Smooth muscle cell of the brain vasculature (primary cell): ENCODE measurements around the gene NRP1.
A peak's percentile ranks its signal among the peaks of the same experiment; 100 is the strongest.

Source experiments
- DNase-seq: peaks from one replicate; pipeline ENCODE4 v3.0.0-alpha.2; 2012; ENCODE audit warnings: low read depth, low spot score

NRP1 gene

DNA sequence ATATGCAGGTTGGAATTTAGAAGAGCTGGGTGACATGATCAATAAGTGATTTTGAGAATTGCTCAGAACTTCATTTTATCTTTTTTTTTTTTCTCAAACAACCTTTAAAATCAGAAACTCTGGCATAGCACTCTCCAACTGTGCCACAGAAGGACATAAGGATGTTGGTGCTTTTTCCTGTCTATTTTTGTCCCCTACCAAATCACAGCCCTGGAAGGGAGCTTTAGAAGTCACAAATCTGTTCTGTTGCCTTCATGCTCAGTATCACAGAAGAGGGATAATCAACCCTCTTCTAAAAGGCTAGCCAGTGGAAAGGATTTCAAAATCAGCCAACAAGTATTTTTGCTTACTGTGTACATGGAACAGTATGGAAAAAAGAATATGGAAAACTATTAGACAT, 14.8 kb upstream of the NRP1 start:
- DNase-seq: no peak

DNA sequence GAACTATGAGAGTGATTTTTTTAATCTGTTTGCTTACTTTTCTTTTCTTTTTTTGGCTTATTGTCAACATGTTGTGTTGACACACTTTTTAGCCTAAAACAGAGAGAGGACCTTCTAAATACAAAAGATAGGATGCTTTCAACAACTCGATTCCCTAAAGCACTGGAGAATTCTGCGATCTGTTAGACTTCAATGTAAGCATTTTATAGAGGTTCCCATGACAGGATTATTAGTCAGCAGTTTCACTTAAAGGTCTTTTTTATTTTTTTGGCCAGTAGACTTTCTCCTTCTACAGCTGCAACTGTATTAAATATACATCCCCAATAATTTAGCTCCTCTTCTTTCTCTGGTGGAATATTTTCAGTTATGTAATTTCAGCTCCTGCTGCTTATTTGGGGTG, 12.7 kb upstream of the NRP1 start:
- DNase-seq: no peak

DNA sequence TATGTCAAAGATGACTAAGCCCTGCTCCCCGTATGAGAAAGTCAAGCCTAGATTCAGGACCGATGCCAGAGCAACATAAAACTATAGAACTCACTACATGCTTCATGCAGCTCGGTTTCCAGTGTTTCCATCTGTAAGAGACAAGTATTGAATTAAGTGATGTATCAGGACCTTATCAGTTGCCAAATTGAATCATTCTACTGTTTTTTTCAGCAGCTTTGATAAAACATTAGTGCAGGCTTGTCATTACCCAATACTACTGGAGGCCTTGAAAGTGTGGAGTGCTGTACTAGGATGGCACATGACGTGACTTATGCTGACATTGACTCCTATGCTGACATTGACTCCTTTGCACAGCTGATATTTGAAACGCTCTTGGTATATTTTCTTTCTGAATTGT, 10.8 kb upstream of the NRP1 start:
- DNase-seq: no peak

DNA sequence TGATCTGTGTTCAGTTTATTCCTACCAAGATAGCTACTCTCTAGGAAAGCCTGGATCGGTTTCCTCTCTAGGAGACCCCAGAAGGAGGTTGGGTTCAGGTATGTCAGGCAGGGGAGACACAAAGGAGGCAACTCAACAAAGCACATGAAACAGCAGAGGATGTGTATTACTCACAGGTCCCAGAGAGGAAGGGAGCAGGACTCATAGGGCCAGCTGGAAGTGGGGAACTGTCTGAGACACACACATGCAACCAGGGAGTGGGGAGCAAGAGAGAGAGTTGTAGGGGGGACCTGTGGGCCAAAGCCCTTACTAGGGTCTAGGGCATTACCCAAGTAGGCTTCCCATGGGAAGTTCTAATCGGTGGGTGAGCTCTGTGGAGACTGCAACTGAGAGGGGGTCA, 10.2 kb upstream of the NRP1 start:
- DNase-seq: no peak

DNA sequence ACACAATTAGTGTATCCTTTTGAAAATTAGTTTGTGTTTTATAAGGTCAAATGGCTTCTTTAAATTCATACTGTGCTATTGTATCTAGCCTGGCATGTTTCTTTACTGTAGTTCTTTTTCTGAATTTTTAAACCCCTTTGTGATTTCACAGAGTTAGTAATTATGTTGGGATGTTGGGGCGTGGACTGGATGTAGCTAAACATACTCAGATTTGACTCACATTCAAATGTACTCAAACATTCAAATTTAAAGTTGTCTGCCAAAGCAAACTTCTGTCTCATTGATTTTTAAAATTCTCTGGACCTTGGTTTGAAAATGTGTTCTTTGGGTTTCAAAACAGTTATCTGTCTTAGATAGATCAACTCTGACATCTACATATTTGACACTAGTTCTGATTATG, 7.2 kb upstream of the NRP1 start:
- DNase-seq: no peak

DNA sequence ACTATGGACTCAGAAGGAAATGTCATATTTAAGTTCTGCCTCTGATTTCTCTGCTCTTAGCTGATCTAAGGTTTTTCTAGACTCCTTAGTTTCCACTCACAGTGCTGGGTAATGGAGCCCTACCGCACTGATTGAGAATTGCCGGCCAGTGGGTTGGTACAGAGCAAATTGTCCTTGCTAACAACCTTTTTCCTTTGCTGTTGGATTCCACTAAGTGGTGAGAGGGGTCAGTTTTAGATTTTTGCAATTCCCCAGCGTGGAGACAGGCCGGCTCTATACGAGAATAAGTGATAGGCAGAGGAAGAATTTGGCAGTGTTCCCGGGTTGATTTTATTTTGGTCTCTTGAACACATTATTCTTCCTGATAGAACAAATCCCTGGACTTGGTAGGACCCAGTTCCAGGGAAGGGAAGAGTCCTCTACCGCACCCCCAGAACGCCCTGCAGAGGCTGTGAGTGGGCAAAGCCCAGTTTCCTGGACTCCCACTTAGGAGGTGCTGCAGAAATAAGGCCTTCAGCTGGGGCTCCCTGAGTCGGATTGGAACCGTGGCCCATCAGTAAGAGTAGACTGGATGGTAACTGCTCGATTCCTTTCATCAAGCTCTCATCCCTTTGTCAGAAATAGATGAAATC, 3.0 kb upstream of the NRP1 start:
- no peak for DNase-seq

DNA sequence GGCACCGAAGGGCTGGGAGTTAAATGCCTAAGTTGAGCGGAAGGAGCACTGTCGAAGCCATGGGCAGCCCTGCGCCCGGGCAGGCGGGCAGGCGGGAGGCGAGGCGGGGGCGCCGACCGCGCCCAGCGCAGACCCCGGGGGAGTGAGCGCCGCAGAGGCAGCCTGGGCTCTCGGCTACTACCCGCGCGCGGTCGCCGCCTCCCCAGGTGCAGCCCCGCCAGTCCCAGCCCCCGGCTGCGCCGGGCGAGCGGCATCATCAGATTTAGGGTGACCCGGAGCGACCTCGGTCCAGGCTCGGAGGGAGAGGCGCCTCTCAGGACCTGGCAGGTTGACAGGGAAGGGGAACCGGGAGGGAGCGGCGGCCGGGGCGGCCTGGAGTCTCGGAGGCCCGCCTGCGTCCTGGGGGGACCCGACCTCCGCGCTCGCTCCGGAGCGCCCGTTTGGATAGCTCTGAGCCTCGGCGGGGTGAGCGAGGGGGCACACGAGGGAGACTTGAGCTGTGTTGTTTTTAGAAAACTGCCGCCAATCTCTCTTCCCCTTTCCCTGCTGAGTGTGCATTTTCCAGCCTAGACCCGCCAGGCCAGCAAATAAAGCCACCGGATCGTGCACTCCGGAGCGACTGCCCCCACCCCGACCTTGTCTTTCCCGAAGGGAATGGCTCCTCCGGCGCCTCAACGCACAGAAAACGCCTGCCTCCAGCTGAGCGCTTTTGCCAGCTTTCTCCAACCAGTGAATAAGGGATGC, 2.3 kb upstream of the NRP1 start:
- DNase-seq: no peak

DNA sequence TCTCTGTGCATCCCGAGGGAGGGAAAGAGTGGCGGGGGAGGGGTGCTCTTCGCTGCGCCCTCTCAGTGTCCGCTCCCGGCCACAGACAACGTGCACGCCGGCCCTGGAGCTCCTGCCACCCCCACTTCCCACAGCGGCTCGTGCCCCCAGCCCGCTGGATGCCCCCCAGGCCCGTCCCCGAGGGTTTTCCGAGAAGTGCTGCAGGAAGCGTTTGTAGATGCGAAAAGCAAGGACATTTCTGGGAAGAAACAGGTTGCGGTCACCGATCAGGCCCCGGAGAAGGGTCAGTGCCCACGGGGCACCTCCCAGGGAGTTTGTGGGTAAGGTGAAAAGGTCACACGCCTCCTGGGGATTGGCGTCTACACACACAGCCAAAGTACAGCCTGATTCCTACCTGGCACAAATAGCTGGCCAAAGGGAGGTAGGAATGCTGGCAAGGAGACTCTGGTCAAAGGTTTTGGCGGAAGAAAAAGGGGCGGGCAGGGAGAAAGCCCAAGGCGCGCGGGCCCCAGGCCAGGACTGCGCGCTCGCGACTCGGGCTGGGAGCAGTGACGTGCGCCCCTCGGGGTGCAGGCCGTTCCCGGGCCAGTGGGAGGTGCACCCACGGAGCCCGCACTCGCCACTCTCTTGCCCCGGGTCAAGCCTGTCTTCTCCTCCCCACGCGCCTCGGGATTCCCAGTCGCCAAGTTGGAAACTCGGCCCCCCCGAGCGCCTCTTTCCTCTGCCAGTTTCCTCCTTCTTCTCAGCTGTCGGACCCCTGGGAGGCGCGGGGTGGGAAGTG, 1.5 kb upstream of the NRP1 start:
- DNase-seq: no peak

DNA sequence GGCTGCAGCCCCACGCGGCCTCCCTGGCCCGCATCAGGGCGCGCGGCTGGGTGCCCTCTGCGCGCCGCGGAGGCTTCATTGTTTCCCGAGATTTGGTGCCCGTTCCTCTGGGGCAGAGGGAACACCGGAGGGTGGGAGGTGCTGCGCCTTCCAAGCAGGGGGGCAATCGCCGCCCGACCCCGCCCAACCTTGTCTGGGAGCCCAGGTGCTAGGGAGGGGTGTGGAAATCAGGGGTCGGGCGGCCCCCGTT, 1.0 kb upstream of the NRP1 start:
- no peak for DNase-seq

DNA sequence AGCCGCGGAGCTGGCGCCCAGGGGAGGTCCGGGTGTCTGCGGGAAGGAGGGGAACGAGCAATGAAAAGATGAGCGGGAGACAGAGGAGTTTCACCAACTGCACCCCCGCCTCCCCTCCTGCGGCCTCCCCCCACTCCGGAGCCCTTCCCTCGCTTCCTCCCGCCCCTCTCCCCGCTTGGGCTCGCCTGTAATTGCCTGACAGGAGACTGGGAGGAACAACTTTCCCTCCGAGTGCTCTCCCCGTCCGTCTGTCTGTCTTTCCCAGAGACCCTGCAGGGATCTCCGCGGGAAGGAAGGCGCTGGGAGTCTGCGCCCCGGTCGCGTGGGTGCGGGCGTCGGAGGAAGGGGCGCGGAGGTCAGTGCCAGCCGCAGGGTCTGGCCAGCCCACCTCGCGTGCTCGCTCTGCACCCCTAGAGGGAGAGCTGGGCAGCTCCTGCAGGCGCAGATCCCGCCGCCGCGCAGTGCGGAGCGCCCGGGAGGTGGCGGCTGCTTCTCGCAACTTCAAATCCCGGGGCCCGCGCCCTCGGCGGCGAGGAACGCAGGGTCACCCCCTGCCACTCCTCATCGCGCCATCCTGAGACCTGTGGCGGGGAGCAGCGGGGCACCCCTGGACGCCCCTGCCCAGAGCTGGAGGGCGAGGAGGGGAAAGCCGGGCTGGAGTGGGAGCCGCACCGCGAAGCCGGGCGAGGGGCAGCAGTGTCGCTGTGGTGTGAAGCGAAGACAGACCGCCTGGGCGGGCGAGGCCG, 511 bp upstream of the NRP1 start:
- DNase-seq: peak; percentile 72

DNA sequence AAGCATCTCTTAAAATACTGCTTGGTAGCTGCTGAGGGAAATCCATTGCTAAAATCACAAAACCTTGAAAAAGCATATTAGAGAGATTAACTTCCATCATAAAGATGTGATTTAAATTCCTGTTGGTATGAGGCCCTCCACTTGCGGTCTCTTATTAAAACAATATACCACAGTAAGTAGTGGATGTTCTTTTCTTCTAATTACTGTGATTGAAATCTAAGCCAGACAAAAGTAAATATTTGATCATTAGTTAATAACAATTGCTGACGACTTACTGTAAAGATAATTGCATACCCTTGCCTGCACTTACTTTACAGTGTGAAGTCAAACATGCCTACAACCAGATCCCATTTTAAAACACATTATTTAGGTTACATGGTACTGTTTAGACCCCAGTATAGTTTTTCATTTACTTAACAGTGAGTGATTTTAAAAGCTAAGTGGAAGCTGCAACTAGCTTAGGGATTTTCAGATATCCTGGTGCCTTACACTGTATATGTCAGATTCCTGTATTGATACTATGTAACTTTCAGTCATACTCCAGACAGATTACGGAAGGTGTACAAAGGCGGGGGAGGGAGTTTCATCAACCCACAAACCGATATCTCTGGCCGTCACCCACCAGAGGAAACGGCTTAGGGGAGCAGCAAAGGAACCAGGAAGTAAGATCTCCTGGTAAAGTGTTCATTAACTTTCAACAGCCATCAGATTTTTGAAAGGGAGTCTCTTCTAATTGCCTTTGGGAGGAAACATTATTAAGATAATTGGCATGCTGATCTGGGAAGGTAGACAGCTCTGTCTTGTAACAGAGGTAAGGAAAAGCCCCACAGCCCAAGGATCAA, 986 bp downstream of the NRP1 start:
- DNase-seq: no peak

DNA sequence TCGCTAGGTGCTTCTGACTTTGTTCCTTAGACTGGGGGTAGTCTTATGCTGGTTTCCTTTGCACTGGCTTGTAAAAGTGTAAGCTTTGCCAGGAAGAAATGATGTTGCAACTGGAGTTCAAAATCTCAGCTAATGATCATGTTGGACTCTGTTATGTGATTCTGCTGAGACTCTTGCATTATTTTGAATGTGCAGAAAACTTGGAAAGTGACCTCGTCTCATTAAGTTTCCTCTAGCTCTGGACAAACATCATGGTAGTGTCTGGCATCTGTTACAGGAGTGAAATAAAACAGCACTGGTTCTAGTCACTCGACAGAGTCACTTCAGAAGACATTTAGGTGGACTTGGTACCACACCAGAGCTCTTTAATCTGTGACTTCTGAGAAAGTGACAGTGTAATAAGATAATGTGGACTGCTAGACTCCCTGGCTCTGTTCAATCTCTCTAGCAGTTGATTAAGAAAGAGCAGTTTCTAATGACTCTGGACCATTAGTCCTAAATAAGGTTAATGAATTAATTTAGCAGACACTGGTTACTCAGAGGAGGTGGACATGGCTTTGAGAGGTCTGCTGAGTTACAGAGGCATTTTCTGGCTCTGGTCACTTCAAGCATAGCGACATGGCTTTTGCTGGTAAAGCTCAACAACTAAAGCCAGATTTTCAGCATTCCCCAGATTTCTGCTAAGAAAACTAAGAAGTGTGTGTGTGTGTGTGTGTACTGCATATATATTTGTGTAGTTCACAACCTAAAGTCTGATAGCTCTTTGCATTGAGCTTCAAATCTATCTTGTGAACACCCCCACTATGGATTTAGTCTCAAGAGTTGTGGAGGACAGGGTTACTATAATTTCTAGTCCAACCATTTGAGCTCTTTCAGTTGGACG, 2.0 kb downstream of the NRP1 start:
- no peak for DNase-seq

DNA sequence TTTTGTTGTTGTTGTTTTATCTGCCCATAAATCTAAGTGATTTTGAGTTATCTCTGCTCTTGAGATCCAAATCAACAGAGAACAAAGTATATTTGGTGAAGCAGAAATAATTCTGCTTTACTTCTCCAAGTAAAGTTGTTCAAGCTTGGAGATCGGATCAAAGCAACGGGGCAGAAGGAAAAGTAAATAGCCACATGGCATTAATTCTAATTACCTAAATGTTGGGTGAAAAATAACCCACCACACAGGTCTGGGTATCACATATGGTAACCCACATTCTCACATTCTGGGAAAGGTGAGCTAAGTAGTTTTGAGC, 3.1 kb downstream of the NRP1 start:
- DNase-seq: no peak

DNA sequence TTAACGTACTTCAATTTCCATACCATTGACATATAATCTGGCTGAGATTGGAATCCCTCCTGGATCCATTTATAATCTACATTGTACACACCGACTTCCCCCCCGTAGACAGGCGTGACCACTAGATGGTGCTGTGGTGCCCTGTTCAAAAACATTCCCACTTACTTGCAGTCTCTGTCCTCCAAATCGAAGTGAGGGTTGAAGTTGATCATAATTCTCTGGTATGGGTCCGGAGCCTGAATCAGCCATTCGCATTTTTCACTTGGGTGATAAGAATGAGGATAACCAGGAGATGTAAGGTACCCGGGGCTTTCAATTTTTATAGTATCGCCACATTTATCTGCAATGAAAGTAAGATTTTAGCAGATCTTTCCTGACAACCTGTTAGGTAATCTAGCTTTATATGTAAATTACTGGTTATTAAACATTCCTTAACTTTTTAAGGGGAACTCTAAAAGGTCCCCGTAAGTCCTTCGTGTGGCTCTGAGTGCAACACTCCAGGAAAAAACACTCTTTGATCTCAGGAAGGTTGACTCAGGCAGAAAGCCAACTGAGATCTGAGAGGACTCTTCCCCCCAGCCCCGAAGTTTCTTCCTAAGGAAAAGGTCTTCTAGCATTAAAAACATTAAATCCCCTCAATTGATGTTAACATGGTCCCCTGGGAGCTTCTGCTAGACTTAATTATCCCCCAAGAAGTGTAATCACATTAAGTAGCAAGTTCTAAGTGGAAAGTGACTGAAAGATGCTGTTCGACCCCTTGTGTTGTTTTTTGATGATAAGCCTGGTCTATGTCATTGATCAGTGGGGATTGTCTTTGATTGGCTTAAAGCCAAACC, 3.7 kb downstream of the NRP1 start:
- peak; percentile 78 for DNase-seq

DNA sequence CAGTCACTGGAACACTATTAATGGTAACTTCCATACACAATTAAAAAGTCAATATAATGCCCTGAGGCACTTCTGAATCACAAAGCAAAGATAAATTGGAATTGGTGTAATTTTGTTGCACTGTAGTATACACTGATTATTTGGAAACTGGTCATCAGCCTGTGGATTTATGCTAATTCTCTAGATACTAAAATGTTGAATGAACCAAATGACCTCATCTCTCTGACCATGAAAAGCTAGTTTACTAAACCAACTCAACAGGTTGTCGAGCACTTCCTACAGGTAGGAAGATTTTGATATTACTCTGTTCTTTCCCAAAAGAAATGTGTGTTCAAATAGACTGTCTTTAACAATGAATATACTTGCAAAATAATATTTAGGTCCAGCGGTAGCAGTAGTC, 5.3 kb downstream of the NRP1 start:
- no peak for DNase-seq

DNA sequence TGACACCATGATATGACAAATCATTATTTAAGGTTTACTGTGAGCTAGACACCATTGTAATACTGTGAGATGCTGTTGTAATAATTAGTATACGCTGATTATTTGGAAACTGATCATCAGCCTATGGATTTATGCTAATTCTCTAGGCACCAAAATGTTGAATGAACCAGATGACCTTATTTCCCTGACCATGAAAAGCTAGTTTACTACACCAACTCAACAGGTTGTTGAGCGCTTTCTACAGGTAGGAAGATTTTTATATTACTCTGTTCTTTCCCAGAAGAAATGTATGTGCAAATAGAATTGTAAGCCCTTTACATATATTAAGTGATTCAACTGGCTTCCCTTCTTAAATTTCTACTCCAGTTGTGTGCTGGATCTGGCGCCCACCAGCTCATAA, 6.2 kb downstream of the NRP1 start:
- DNase-seq: no peak

DNA sequence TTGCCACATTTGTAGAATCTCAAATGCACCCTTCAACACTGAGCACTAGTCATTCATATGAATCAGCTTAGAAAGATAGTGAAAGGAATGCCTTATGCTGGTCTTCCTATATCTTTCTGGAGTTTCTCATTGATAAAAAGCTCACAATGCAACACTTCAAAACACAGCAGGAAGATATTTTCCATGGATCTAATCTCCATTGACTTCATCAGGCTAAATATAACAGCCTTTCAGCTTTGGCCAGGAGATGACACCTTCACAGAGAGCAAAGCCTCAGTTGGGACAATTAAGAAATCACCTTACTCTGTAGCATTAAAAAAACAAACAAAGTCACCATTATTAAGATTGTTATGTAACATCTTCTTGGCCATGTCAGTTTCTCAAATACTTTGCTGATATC, 6.7 kb downstream of the NRP1 start:
- no peak for DNase-seq

DNA sequence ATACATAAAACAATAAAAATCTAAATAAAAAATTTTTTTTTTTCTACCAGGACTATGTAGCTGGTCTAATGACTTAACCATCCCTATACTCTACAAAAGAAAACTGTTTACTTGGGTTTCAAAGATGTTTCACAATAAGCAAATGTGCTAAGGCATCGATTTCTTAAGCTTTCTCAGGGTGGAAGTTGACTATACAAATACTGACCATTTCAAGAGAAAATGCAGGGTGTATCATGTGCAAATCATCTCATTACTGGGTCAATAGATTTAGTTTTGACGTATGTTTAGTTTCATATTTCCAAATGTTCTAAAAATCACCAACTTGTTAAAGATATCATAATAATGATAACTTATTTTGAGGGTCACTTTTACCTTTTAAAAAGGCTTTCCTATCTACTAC, 7.5 kb downstream of the NRP1 start:
- no peak for DNase-seq

DNA sequence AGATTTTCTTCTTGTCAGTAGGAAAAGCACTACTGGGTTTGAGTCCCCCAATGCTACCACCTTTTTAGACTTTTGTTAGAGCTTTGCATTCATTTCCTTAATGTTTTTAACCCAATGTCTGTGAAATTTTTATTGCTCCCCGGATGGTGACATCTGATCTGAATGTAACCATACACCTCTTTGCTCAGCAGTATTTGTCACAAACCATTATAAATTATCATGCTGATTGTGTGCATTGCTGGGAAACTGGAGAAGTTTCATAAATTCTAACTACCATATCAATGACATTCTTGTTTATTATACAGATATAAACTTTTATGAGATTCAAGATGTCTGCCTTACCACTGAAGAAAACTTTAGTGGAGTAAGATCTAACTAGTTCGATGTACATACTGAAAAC, 8.5 kb downstream of the NRP1 start:
- DNase-seq: no peak

DNA sequence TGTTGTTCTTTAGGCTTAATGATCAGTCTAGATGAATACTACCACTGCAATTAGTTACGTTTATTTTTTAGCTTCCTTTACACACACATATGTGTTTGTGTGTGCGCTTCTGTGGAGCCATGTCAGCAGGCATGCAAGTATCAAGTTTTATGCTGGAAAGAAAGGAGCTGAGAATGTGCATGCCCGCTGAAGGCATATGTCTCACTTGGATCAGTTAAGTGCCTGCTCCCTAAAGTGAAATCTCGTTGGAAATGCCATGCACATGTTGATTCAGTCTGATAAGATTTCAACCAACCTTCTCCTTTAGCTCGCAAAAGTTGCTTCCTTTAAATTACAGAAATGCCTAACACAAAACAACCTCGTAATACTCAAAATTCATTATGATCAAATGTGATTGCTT, 10.7 kb downstream of the NRP1 start:
- no peak for DNase-seq
